ENCODE measurements around the gene ANKRD40CL. TPM values are rescaled to one million over a fixed set of nuclear protein-coding genes. Genes with fewer than 3 reads are reported as not detected.
A peak's percentile ranks its signal among the peaks of the same experiment; 100 is the strongest.

Gene ANKRD40CL
- total RNA-seq, 1 experiment from 2014 or later: not detected

GRCh38 chr17:50745631-50746030 is 21.7 kb downstream of the ANKRD40CL start:
- H3K27me3 Mint-ChIP-seq (ENCODE audit: low read depth): no peaks in the 10 kb centered on the region
- POLR2A ChIA-PET: no interaction called here
- ATAC-seq (no peak), DNase-seq (ENCODE audit: low spot score) (no peak)
- peaks cover 92% of the 10 kb centered on the region for H3K36me3 Mint-ChIP-seq
- H3K4me1 Mint-ChIP-seq: no peaks in the 10 kb centered on the region
- no peak overlapping the region for H3K4me3 Mint-ChIP-seq
- H3K9me3 Mint-ChIP-seq: no peaks in the 10 kb centered on the region
- peak overlapping the region; percentile 1; the same call in 1 of the 2 replicates for H3K27ac Mint-ChIP-seq
- TF ChIP-seq FOXK1 (CRISPR knock-in tag; IDR thresholded peaks at IDR 0.05) (no peak), NFE2L1 (CRISPR knock-in tag; IDR thresholded peaks at IDR 0.05) (no peak), USF2 (CRISPR knock-in tag; IDR thresholded peaks at IDR 0.05) (no peak), CREB1 (CRISPR knock-in tag; IDR thresholded peaks at IDR 0.05) (no peak), ZNF532 (CRISPR knock-in tag; IDR thresholded peaks at IDR 0.05; ENCODE audit: borderline replicate concordance) (no peak), ZSCAN18 (CRISPR knock-in tag; IDR thresholded peaks at IDR 0.05) (no peak), TCF7 (CRISPR knock-in tag; IDR thresholded peaks at IDR 0.05; ENCODE audit: low read depth) (no peak), OVOL2 (CRISPR knock-in tag; IDR thresholded peaks at IDR 0.05; ENCODE audit: borderline replicate concordance) (no peak), FOXJ3 (CRISPR knock-in tag; IDR thresholded peaks at IDR 0.05; ENCODE audit: borderline replicate concordance) (no peak), ZNF416 (CRISPR knock-in tag; IDR thresholded peaks at IDR 0.05) (no peak), ZNF317 (CRISPR knock-in tag; IDR thresholded peaks at IDR 0.05; ENCODE audit: borderline replicate concordance, low read depth) (no peak), E2F1 (CRISPR knock-in tag; IDR thresholded peaks at IDR 0.05) (no peak), E2F5 (CRISPR knock-in tag; IDR thresholded peaks at IDR 0.05) (no peak), ETV6 (CRISPR knock-in tag; IDR thresholded peaks at IDR 0.05) (no peak), CREM (CRISPR knock-in tag; IDR thresholded peaks at IDR 0.05) (no peak), CBFB (CRISPR knock-in tag; IDR thresholded peaks at IDR 0.05; ENCODE audit: low read depth) (no peak), STAT6 (CRISPR knock-in tag; conservative IDR thresholded peaks at IDR 0.05; ENCODE audit: low read depth) (no peak), AFF4 (CRISPR knock-in tag; IDR thresholded peaks at IDR 0.05; ENCODE audit: borderline replicate concordance) (no peak)
- CTCF ChIA-PET: no interaction called here
